Cardiac muscle cell (in vitro differentiated cells and primary cell): Measurements from ENCODE around the gene CACNG4. TPM values are rescaled to one million over a fixed set of nuclear protein-coding genes. Genes with fewer than 3 reads are reported as not detected.

Experiments
- DNase-seq, 2 donors: peaks; one replicate each; pipeline versions ENCODE4 v3.0.0 to v3.0.0-alpha.2; 2010 to 2017; ENCODE audit warnings: low read depth in 1 of 2, low spot score in 1 of 2
- H3K27ac ChIP-seq: fragments of 200-600 bp; sonication (generic); 2 replicates; pipeline ENCODE4 v1.5.1; 2016
- H3K27me3 ChIP-seq: fragments of 200-600 bp; sonication (generic); 2 replicates; pipeline ENCODE4 v1.6.0; 2016; ENCODE audit warnings: control low read depth
- H3K36me3 ChIP-seq: fragments of 200-600 bp; sonication (generic); 2 replicates; pipeline ENCODE4 v1.5.1; 2016; ENCODE audit warnings: control low read depth
- H3K4me1 ChIP-seq: fragments of 200-600 bp; sonication (generic); 2 replicates; pipeline ENCODE4 v1.8.1; 2017; ENCODE audit warnings: low read depth, mild to moderate bottlenecking, mixed run types
- H3K4me3 ChIP-seq: fragments of 200-600 bp; sonication (generic); 2 replicates; pipeline ENCODE4 v1.5.1; 2016; ENCODE audit warnings: mild to moderate bottlenecking
- H3K9me3 ChIP-seq: fragments of 200-600 bp; sonication (generic); 2 replicates; pipeline ENCODE4 v1.5.1; 2017; ENCODE audit warnings: low read depth, mild to moderate bottlenecking, control low read depth
- polyA plus RNA-seq: library from polyadenylated mRNA; unstranded; fragments of >200 nt; fragmentation: Nextera tagmentation; extraction: Ambion mirVana; gene quantifications from 2 replicates; pipeline ENCODE4 v1.2.1, GENCODE V29; 2016
- total RNA-seq: library from RNA; depleted of rRNA; stranded (reverse); fragments of >200 nt; gene quantifications from 2 replicates; pipeline ENCODE4 v1.2.3, GENCODE V29; 2016
- TF ChIP-seq, protein P1 (sequence below): IDR thresholded peaks from 2 replicates; pipeline ENCODE4 v1.5.1; 2012; ENCODE audit warnings: low read depth, mild to moderate bottlenecking, low read length

CACNG4 gene
- total and polyA plus RNA-seq, 2 experiments from 2014 or later = 1.2 TPM

DNA sequence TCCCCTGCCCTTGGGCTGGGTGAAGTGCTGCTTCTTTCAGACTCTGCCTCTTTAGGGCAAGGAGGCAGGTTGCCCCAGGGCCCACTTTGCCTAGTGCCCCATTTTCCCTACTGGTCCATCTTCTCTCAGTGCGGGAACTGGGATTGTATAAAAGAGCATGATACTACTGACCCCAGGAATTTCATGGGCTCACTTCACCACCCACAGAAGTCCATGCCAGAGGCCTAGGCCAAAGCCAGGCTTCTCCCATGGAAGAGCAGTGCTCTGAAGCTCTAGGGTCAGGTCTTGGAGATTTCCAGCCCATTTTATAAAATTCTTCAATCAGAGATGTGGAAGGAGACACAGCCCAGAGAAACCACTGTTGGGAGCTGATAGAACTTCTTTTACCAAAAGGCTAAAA, 85.6 kb downstream of the CACNG4 start:
- TF ChIP-seq, protein P1, sequence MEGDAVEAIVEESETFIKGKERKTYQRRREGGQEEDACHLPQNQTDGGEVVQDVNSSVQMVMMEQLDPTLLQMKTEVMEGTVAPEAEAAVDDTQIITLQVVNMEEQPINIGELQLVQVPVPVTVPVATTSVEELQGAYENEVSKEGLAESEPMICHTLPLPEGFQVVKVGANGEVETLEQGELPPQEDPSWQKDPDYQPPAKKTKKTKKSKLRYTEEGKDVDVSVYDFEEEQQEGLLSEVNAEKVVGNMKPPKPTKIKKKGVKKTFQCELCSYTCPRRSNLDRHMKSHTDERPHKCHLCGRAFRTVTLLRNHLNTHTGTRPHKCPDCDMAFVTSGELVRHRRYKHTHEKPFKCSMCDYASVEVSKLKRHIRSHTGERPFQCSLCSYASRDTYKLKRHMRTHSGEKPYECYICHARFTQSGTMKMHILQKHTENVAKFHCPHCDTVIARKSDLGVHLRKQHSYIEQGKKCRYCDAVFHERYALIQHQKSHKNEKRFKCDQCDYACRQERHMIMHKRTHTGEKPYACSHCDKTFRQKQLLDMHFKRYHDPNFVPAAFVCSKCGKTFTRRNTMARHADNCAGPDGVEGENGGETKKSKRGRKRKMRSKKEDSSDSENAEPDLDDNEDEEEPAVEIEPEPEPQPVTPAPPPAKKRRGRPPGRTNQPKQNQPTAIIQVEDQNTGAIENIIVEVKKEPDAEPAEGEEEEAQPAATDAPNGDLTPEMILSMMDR = no peak
- no peak for DNase-seq
- H3K4me1 ChIP-seq = no peaks in the 10 kb centered on the region
- H3K36me3 ChIP-seq = no peaks in the 10 kb centered on the region
- H3K4me3 ChIP-seq = no peak overlapping the region
- no peak overlapping the region for H3K27ac ChIP-seq
- H3K9me3 ChIP-seq = no peaks in the 10 kb centered on the region
- no peaks in the 10 kb centered on the region for H3K27me3 ChIP-seq

DNA sequence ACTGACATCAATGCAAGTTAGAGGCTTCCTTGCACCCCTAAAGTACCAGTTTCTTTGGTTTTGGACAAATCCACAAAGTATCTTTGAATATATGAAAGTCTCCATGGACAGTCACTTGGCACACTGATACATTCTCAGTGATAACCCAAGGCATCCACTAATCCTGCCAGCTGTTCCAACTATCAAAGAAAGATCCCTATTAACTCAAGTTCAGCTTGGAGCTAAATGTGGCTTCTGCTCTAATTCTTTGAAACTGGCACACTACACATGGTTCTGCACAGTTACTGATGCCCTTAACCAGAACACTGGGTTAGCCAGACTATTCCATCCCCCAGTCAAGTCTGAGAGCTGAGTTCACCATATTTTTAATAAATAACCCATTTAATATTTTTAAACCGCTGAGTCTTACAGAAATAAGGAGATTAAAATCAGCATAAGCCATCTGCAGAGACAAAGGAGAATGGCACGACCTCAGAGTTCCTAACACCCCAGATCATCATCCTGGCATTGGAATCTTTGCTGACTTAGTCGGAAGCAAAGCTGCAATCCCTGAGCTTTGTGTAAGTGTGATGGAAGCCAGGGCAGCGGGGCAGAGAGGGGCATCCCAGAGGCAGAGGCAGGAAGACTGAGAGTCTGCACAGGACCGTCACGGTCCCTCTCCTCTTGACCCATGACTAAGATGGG, 86.1 kb downstream of the CACNG4 start:
- no peak for DNase-seq
- H3K27me3 ChIP-seq = no peaks in the 10 kb centered on the region
- H3K9me3 ChIP-seq = no peaks in the 10 kb centered on the region
- H3K4me1 ChIP-seq = no peaks in the 10 kb centered on the region
- no peaks in the 10 kb centered on the region for H3K36me3 ChIP-seq
- H3K27ac ChIP-seq = no peak overlapping the region
- H3K4me3 ChIP-seq = no peak overlapping the region
- TF ChIP-seq, protein P1 = no peak

DNA sequence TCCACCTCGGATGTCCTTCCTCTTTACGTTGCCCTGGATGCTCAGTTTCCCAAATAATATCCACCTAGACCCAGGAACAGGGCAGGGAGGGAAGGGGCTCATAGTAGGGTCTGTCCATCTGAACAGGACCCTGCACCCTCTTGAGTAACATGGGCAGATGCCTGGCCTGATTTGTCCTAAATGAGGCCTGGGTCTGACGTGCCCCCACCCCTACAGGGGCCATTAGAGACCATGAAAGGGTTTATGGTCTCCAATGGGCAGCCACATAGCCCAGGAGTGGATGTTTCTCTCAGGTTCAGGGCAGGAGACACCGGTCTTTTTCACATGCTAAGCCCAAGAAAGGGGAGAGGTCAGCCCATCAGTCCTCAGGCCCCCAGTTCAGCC, 86.6 kb downstream of the CACNG4 start:
- Histone ChIP-seq H3K9me3 (no peaks in the 10 kb centered on the region), H3K27me3 (no peaks in the 10 kb centered on the region), H3K4me1 (no peaks in the 10 kb centered on the region), H3K36me3 (no peaks in the 10 kb centered on the region), H3K27ac (no peak overlapping the region), H3K4me3 (no peak overlapping the region)
- TF ChIP-seq, protein P1 = no peak
- DNase-seq = no peak

DNA sequence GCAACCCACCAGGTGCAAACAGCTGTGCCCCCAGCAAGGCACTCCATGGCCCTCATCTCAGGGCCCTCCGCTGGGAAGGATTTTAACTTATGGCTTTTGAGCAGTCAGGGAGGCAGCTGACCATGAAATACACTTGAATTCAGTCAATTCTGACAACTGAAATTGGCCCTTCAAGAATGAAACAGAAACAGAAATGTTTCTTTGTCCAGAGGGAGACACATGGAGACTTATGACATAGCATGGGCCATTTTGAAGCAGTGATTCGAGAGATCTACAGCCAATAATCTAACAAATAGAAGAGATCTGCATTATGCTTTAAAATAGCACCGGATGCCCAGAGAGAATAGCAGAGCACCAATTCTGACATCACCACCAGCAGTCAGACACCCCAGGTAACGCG, 87.3 kb downstream of the CACNG4 start:
- H3K4me3 ChIP-seq = no peak overlapping the region
- no peak for DNase-seq
- no peaks in the 10 kb centered on the region for H3K4me1 ChIP-seq
- TF ChIP-seq, protein P1 = no peak
- no peaks in the 10 kb centered on the region for H3K27me3 ChIP-seq
- H3K9me3 ChIP-seq = no peaks in the 10 kb centered on the region
- H3K27ac ChIP-seq = no peak overlapping the region
- H3K36me3 ChIP-seq = no peaks in the 10 kb centered on the region

DNA sequence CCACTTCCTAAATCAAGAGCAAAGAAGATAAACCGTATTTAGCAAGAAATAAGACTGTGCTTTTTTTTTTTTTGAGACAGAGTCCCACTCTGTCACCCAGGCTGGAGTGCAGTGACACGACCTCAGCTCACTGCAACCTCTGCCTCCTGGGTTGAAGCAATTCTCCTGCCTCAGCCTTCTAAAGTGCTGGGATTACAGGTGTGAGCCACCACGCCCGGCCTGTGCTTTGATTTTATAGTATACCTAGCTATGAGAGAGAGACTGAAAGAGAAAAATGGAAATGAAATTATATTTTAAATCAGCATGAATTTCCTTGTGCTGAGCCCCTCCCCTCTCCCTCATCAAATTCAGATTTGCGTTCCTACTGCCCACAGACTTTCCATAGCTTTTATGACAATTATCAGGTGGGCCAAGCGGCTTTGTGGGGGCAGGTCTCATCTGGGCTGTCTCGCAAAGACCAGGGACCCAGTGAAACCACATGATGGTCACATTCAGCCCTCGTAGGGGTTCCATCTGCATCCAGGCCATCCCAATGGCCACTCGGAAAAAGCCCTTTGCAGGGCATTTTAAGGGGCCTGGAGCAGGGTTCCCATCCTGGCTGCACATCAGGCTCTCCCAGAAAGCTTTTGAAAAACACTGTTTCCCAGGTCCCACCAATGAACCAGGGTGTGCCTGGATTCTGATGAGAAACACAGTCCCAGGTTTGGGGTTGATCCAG, 88.4 kb downstream of the CACNG4 start:
- no peaks in the 10 kb centered on the region for H3K36me3 ChIP-seq

More for the DNA sequence above, 88.4 kb downstream of the CACNG4 start:
- Histone ChIP-seq H3K9me3 (no peaks in the 10 kb centered on the region), H3K4me3 (no peak overlapping the region), H3K27ac (no peak overlapping the region), H3K27me3 (no peaks in the 10 kb centered on the region), H3K4me1 (no peaks in the 10 kb centered on the region)
- no peak for DNase-seq
- TF ChIP-seq, protein P1 = no peak
